ENCODE data around the gene IZUMO1.
A peak's percentile ranks its signal among the peaks of the same experiment; 100 is the strongest.
"Not testable (repeated sequence)": the region's sequence is repeated elsewhere in the genome, so short reads cannot be mapped to it uniquely, and the experiment has no call there.

IZUMO1 gene

GRCh38 chr19:48737360-48737998 lies 9.2 kb downstream of the IZUMO1 start:
- no peak for DNase-seq (ENCODE audit: low read depth)

- DNase-seq (ENCODE audit: low read depth): no peak
Measured at GRCh38 chr19:48735031-48735615, 11.6 kb downstream of the IZUMO1 start.

GRCh38 chr19:48734625-48735024 lies 12.1 kb downstream of the IZUMO1 start:
- DNase-seq (ENCODE audit: low read depth): no peak

- no peak for DNase-seq (ENCODE audit: low read depth)
Measured at GRCh38 chr19:48731452-48731851, 15.3 kb downstream of the IZUMO1 start.

- no peak for DNase-seq (ENCODE audit: low read depth)
Measured at GRCh38 chr19:48728911-48729664, 17.6 kb downstream of the IZUMO1 start.

- no peak for DNase-seq (ENCODE audit: low read depth)
Measured at GRCh38 chr19:48726556-48726955, 20.2 kb downstream of the IZUMO1 start.

GRCh38 chr19:48724796-48725753 lies 21.6 kb downstream of the IZUMO1 start:
- DNase-seq (ENCODE audit: low read depth): peak; percentile 90

GRCh38 chr19:48722196-48722708 lies 24.5 kb downstream of the IZUMO1 start:
- no peak for DNase-seq (ENCODE audit: low read depth)

GRCh38 chr19:48720613-48721296 lies 26.0 kb downstream of the IZUMO1 start:
- peak; percentile 99 for DNase-seq (ENCODE audit: low read depth)

- DNase-seq (ENCODE audit: low read depth): no peak
Measured at GRCh38 chr19:48720251-48720612, 26.5 kb downstream of the IZUMO1 start.

GRCh38 chr19:48719263-48720171 lies 27.2 kb downstream of the IZUMO1 start, which contains the start of gene MAMSTR:
TSS of gene MAMSTR (minus strand) at chr19:48719725. CDS start at chr19:48719031, 694 bp downstream.
- DNase-seq (ENCODE audit: low read depth): no peak

GRCh38 chr19:48718711-48719231 lies 27.9 kb downstream of the IZUMO1 start:
- DNase-seq (ENCODE audit: low read depth): no peak

- not testable (repeated sequence) for DNase-seq (ENCODE audit: low read depth)
Measured at GRCh38 chr19:48718106-48718505, 28.6 kb downstream of the IZUMO1 start.

- DNase-seq (ENCODE audit: low read depth): peak; percentile 44
Measured at GRCh38 chr19:48716562-48717291, 30.0 kb downstream of the IZUMO1 start.

GRCh38 chr19:48715681-48716171 lies 31.0 kb downstream of the IZUMO1 start:
- no peak for DNase-seq (ENCODE audit: low read depth)

GRCh38 chr19:48714759-48715675 lies 31.7 kb downstream of the IZUMO1 start:
- DNase-seq (ENCODE audit: low read depth): no peak

- peak; percentile 100 for DNase-seq (ENCODE audit: low read depth)
Measured at GRCh38 chr19:48713864-48714755, 32.6 kb downstream of the IZUMO1 start.
